Measurements from ENCODE around the gene CMTR1.
"Not testable (repeated sequence)": the region's sequence is repeated elsewhere in the genome, so short reads cannot be mapped to it uniquely, and the experiment has no call there.

CMTR1 gene

GRCh38 chr6:37432916-37433656, at the start of gene CMTR1:
CMTR1 (plus strand) TSS chr6:37433221; CDS start chr6:37435630, 2,409 bp downstream.
- peak; percentile 97 for DNase-seq (ENCODE audit: low read depth)

- no peak for DNase-seq (ENCODE audit: low read depth)
Observed at GRCh38 chr6:37388578-37388977, 44.4 kb upstream of the CMTR1 start.

GRCh38 chr6:37389857-37390256, 43.2 kb upstream of the CMTR1 start:
- DNase-seq (ENCODE audit: low read depth) = no peak

- no peak for DNase-seq (ENCODE audit: low read depth)
Observed at GRCh38 chr6:37391120-37391519, 41.9 kb upstream of the CMTR1 start.

- no peak for DNase-seq (ENCODE audit: low read depth)
Observed at GRCh38 chr6:37392821-37393220, 40.2 kb upstream of the CMTR1 start.

GRCh38 chr6:37393381-37393929, 39.6 kb upstream of the CMTR1 start:
- DNase-seq (ENCODE audit: low read depth) = no peak

- no peak for DNase-seq (ENCODE audit: low read depth)
Observed at GRCh38 chr6:37396571-37397180, 36.3 kb upstream of the CMTR1 start.

- DNase-seq (ENCODE audit: low read depth) = no peak
Observed at GRCh38 chr6:37399131-37399530, 33.9 kb upstream of the CMTR1 start.

GRCh38 chr6:37399795-37400490, 33.1 kb upstream of the CMTR1 start:
- no peak for DNase-seq (ENCODE audit: low read depth)

- DNase-seq (ENCODE audit: low read depth) = not testable (repeated sequence)
Observed at GRCh38 chr6:37401658-37402057, 31.4 kb upstream of the CMTR1 start.

GRCh38 chr6:37406726-37407341, 26.2 kb upstream of the CMTR1 start:
- no peak for DNase-seq (ENCODE audit: low read depth)

- no peak for DNase-seq (ENCODE audit: low read depth)
Observed at GRCh38 chr6:37407948-37408347, 25.1 kb upstream of the CMTR1 start.

- no peak for DNase-seq (ENCODE audit: low read depth)
Observed at GRCh38 chr6:37409501-37409900, 23.5 kb upstream of the CMTR1 start.

- no peak for DNase-seq (ENCODE audit: low read depth)
Observed at GRCh38 chr6:37417393-37417792, 15.6 kb upstream of the CMTR1 start.

GRCh38 chr6:37418722-37419121, 14.3 kb upstream of the CMTR1 start:
- no peak for DNase-seq (ENCODE audit: low read depth)

GRCh38 chr6:37426058-37426944, 6.7 kb upstream of the CMTR1 start:
- no peak for DNase-seq (ENCODE audit: low read depth)

GRCh38 chr6:37426945-37427510, 6.0 kb upstream of the CMTR1 start:
- DNase-seq (ENCODE audit: low read depth) = no peak

GRCh38 chr6:37429352-37429750, 3.7 kb upstream of the CMTR1 start:
- DNase-seq (ENCODE audit: low read depth) = no peak

GRCh38 chr6:37432590-37432915, 468 bp upstream of the CMTR1 start:
- no peak for DNase-seq (ENCODE audit: low read depth)

GRCh38 chr6:37433657-37434271, 743 bp downstream of the CMTR1 start:
- DNase-seq (ENCODE audit: low read depth) = peak; percentile 35

GRCh38 chr6:37435373-37435772, 2.4 kb downstream of the CMTR1 start:
- DNase-seq (ENCODE audit: low read depth) = no peak

Measured in activated T-cell treated with anti-CD3 and anti-CD28 coated beads for 48 hours (primary cell).